HG02610 (cell line): Measurements from ENCODE around the gene HOMER1.
A peak's percentile ranks its signal among the peaks of the same experiment; 100 is the strongest.

Source experiments
- ATAC-seq: cut with Tn5 transposase; IDR thresholded peaks from one replicate; pipeline ENCODE4 v1.9.1; 2021; ENCODE audit warnings: mild to moderate bottlenecking, moderate library complexity; ENCODE audit not compliant: unreplicated experiment

The HOMER1 gene

GRCh38 chr5:79513704-79514390 is at the start of gene HOMER1:
TSS of gene HOMER1 (minus strand) at chr5:79514134. CDS start at chr5:79512774, 1,360 bp downstream.
- ATAC-seq = peak; percentile 68

- ATAC-seq = no peak
These were observed 49.3 kb upstream of the HOMER1 start for GRCh38 chr5:79563247-79563590.

- ATAC-seq = no peak
These were observed 48.7 kb upstream of the HOMER1 start for GRCh38 chr5:79562351-79563246.

- ATAC-seq = peak; percentile 24
These were observed 47.6 kb upstream of the HOMER1 start for GRCh38 chr5:79561525-79561893.

GRCh38 chr5:79560771-79561524 is 47.0 kb upstream of the HOMER1 start:
- ATAC-seq = peak; percentile 79

- no peak for ATAC-seq
These were observed 41.5 kb upstream of the HOMER1 start for GRCh38 chr5:79555418-79555817.

GRCh38 chr5:79552984-79553383 is 39.0 kb upstream of the HOMER1 start:
- ATAC-seq = no peak

GRCh38 chr5:79547982-79548381 is 34.0 kb upstream of the HOMER1 start:
- ATAC-seq = no peak

GRCh38 chr5:79547429-79547822 is 33.5 kb upstream of the HOMER1 start:
- no peak for ATAC-seq

- ATAC-seq = no peak
These were observed 33.0 kb upstream of the HOMER1 start for GRCh38 chr5:79546782-79547428.

- ATAC-seq = no peak
These were observed 30.2 kb upstream of the HOMER1 start for GRCh38 chr5:79544131-79544530.

- no peak for ATAC-seq
These were observed 27.0 kb upstream of the HOMER1 start for GRCh38 chr5:79540939-79541338.

GRCh38 chr5:79536193-79536906 is 22.4 kb upstream of the HOMER1 start:
- ATAC-seq = no peak

- no peak for ATAC-seq
These were observed 21.7 kb upstream of the HOMER1 start for GRCh38 chr5:79535477-79536192.

- ATAC-seq = no peak
These were observed 15.2 kb upstream of the HOMER1 start for GRCh38 chr5:79529110-79529509.

- no peak for ATAC-seq
These were observed 13.5 kb upstream of the HOMER1 start for GRCh38 chr5:79527431-79527830.

- no peak for ATAC-seq
These were observed 13.0 kb upstream of the HOMER1 start for GRCh38 chr5:79526928-79527327.

GRCh38 chr5:79526493-79526892 is 12.6 kb upstream of the HOMER1 start:
- ATAC-seq = no peak

- no peak for ATAC-seq
These were observed 7.2 kb upstream of the HOMER1 start for GRCh38 chr5:79521156-79521555.

- no peak for ATAC-seq
These were observed 4.8 kb upstream of the HOMER1 start for GRCh38 chr5:79518718-79519117.
